HG03025 (cell line): ENCODE data around the gene SLC51A.

Source experiments
- ATAC-seq: cut with Tn5 transposase; IDR thresholded peaks from one replicate; pipeline ENCODE4 v1.9.1; 2021; ENCODE audit warnings: mild to moderate bottlenecking, moderate library complexity; ENCODE audit not compliant: unreplicated experiment, low FRiP score

Gene SLC51A

DNA sequence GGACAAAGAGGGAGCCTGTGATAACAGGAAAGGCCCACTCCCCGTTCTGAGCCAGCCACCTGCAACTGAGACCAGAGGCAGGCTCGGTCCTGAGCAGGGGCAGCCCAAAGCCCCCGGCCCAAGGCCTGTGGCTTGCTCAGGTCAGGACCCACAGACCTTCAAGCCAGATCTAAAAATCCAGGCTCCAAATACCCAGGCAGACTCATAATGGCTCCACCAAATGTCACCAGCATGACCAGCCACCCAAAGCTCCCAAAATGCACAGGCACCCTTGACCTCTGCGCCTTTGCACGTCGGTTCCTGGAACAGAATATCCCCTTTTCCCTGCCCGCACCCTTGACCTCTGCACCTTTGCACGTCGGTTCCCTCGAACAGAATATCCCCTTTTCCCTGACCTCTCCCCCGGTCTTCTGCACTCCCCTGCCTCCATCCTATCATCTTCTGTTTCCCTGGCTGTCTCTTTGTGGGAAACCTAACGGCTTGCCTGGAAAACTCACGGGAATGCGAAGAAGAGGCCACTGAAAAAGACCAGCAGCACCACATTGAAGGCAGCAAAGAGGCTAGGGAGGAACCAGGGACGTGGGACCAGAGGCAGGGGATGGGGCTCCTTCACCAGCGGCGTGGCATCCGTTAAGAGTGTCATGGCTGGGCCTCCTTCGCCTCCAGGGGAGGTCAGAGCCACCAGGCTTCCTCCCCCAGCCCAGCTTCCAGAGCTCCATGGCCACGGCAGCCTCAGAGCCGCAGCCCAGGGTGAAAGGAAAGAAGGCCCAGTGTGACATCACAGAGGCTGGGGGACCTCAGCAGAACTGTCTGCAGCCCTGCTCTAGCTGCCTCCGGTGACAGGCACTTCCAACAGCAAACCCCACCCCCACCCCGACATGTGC lies 5.4 kb upstream of the SLC51A start, which contains the start of gene ZDHHC19:
Gene ZDHHC19 (minus strand): TSS at position 728 of the 884 bp plus-strand sequence. CDS start 85 bp downstream, at position 643.
- no peak for ATAC-seq

- ATAC-seq = no peak
Measured at GRCh38 chr3:196214783-196215441, 1.4 kb upstream of the SLC51A start.

DNA sequence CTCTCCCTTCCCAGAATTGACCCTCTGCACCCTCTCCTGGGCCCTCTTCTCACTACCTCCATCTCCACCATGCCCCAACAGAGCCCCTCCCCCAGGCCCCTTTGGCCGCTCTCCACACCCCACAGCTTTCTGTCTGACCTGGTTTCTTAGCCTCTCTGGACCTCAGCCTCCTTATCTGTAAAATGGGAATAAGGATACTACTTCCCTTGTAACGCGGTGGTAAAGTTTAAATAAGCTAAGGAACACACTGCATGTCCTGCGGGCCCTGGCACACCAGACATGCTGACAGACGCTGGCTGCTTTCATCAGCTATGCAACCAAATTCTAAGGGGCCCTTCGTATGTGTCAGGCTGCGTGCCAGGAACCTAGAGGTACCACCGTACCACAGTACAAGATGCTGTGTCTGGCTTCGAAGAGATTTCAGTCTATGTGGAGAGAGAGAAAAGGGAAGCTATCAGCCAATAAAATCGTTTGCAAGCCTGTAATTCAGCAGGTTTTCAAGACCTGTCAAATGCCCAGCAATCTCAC lies 777 bp upstream of the SLC51A start:
- no peak for ATAC-seq

DNA sequence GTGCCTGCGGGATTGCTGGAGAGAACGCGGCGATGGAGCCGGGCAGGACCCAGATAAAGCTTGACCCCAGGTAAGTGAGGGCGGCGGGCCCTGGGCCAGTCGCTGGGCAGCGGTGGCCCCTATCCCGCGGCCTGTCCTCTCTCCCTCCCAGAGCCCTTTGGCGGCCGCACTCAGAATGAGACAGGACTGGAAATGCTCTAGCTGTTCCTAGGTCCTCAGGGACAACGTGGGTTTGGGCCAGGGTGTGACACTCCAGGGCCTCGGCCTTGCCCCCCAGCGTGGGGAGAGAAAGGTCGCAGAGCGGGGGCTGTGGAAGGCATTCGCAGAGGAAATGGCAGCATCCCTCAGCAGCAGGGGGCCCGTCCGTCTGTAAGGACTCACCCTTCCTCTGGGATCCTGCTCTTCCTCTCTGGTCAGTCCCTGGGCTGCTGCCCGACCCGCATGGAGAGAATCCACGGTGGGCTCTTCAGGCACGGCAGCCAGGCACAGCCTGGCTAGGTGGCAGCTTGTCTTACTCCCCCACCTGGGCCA lies 412 bp downstream of the SLC51A start:
- no peak for ATAC-seq

DNA sequence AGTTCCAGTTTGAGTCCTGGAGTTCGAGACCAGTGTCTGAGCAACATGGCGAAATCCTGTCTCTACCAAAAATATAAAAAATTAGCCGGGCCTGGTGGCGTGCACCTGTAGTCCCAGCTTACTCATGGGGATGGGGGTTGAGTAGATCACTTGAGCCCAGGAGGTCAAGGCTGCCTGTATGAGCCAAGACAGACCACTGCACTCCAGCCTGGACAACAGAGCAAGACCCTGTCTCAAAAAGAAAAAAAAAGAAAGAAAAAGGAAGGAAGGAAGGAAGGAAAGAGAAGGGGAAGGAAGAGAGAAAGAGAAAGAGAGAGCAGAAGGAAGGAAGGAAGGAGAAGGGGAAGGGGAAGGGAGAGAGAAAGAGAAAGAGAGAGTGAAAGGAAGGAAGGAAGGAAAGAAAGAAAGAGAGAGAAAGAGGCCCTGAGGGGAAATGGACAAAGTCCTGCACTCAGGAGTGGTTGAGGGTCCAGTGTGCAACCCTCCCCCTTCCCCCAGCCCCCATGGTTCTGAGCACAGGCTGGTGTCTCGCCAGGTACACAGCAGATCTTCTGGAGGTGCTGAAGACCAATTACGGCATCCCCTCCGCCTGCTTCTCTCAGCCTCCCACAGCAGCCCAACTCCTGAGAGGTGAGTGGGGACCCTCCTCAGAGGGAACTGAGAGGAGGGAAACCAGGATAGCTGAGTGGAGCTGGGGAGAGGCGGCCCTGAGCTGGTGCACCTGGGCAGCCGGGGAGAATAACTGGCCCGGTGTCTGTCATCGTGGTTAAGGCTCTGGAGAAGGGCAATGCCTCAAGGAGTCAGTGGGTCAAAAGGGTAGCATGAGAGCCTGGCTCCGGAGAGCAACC lies 1.2 kb downstream of the SLC51A start:
- ATAC-seq = no peak

DNA sequence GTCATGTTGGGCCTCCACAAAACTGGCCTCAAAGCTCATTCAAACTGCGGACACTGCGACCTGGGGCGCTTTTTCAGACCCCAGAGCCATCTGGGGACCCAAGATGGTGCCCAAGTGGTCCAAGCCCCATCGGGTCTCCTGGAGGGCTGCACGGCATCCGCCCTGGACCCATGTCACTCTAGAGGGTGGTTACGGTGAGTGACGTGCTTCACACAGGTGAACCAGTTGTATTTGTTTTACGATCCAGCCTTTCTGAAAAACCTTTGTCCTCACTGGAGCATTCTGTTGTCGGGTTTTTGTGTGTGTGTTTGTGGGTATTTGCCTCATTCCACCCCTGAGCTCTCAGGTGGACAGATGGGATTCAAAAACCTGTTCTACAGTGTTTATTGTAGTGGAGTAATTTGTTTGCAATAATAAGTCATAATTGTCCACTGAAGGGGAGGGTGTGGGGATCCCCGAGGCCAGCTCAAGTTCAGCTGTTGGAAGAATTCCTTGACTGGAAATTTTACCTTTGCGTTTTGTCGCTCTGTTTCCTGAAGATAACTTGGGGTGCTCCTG lies 1.9 kb downstream of the SLC51A start:
- ATAC-seq = no peak

DNA sequence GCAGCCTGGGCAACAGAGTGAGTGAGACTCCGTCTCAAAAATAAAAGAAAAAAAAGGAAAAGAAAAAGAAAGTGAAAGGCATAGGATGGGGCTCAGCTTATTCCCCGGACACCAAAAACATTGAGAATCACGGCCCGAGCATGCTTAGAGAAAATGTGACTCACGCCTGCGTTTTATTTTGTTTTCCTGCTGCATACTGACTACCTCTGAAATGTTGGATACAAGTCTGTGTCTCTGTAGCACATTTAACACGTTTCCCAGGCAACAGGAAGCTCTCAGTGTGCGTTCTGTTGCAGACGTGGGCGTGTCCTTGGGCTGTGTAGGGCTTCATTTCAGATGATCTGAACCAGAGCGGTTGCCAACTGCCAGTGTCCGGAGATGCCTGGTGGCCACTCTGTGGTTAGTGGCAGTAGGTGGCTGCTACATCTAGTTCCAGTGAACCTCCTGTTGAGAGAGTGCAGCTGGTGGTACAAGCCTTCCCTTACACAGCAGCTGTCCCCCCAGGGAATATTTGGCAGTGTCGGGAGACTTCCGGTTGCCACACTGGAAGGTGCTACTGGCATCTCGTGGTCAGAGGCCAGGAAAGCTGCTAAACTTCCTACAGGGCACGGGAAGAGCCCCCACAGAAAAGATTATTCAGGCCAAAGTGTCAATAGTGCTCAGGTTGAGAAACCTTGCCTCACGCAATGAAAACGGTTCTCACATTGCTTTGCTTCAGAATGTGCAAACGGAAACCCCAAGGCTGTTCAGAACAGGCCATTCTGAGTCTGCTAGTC lies 3.0 kb downstream of the SLC51A start:
- ATAC-seq = no peak

- ATAC-seq = no peak
Measured at GRCh38 chr3:196219970-196220311, 3.6 kb downstream of the SLC51A start.

DNA sequence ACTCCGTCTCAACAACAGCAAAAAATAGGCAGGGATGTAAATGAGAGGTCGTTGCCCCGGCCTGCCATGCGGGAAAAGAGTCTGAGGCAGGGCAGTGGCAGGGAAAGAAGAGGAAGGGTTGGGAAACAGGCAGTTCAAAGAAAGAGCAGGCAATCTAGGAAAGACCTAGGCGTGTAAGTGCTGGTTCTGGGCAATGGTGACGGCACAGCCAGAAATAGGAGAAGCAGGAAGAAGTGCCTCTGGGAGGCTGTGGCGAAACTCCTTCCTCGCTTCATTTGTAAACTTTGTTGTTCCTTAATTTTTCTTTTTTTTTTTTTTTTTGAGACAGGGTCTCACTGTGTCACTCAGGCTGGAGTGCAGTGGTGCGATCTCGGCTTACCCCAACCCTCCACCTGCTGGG lies 4.3 kb downstream of the SLC51A start:
- ATAC-seq = no peak

GRCh38 chr3:196220991-196221390 lies 4.7 kb downstream of the SLC51A start:
- ATAC-seq = no peak

- no peak for ATAC-seq
Measured at GRCh38 chr3:196222876-196223595, 6.7 kb downstream of the SLC51A start.

- no peak for ATAC-seq
Measured at GRCh38 chr3:196225086-196225485, 8.8 kb downstream of the SLC51A start.

GRCh38 chr3:196225763-196226364 lies 9.5 kb downstream of the SLC51A start:
- ATAC-seq = no peak

GRCh38 chr3:196227121-196227561 lies 10.8 kb downstream of the SLC51A start:
- no peak for ATAC-seq

GRCh38 chr3:196227629-196228493 lies 11.5 kb downstream of the SLC51A start:
- no peak for ATAC-seq

- ATAC-seq = no peak
Measured at GRCh38 chr3:196232154-196232881, 16.0 kb downstream of the SLC51A start.

GRCh38 chr3:196232882-196233251 lies 16.5 kb downstream of the SLC51A start:
- ATAC-seq = no peak
